ENCODE results near the gene INPP5F. TPM values are rescaled to one million over a fixed set of nuclear protein-coding genes. Genes with fewer than 3 reads are reported as not detected.
A peak's percentile ranks its signal among the peaks of the same experiment; 100 is the strongest.

INPP5F gene
- polyA plus RNA-seq, 1 experiment, result 4.1 TPM

DNA sequence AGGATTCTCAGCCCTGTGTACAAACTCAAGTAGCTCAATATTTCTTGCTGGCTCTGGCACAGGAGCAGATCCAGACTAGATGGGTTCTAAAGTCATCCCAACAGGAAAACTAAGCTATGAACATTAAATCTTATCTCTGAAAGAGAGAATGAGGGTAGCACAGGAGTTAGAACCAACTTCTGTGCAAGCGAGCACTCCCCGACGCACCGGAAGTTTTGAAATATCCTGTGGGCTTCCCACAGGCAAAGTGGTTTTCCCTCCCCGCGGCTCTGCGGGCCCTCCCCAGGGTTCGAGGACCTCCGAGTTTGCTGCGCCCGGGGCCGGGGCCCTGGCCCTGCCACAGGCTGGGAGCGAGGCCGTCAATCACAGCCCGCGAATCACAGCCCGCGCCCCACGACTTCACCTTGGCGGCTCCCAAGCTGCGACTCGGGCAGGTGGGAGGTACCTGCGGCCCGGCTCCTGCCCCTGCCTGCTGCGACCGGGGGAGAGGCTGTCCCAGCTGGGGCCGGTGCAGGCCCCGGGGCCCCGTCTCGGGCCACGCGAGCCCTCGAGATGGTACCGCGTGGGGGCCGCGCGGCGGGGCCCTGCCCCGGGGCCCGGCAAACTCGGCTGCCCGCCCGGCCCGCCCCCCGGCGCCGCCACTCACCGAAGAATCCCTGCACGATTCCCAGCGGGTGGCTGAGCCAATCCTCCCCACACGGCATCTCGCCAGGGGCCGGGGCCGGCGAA, 146.2 kb downstream of the INPP5F start:
- CTCF ChIA-PET, result interaction anchor here (0.6 to 2.9 kb wide), 2 partner anchors 121 to 468 kb away, joined by 4 to 14 read pairs; no protein-coding TSS in a partner anchor
- H3K4me3 ChIP-seq (ENCODE audit: low read depth, low read length), result peak overlapping the region; percentile 85
- TF ChIP-seq CTCF (IDR thresholded peaks at IDR 0.05; ENCODE audit: insufficient read depth, low read depth, low read length), result no peak
- DNase-seq (ENCODE audit: low read depth), result no peak
- H3K36me3 ChIP-seq (ENCODE audit: control insufficient read depth, insufficient read depth, low read length), result no peaks in the 10 kb centered on the region
- POLR2A ChIA-PET, result interaction anchor here (0.7 to 1.6 kb wide), 4 partner anchors 12 to 337 kb away, joined by 3 to 7 read pairs (median 4); partner anchors contain the start of gene SEC23IP
- H3K27me3 ChIP-seq (ENCODE audit: control insufficient read depth, insufficient read depth, low read length), result no peaks in the 10 kb centered on the region

- H3K36me3 ChIP-seq (ENCODE audit: control insufficient read depth, insufficient read depth, low read length), result no peaks in the 10 kb centered on the region
- peak within 1 kb of the TSS; percentile 85 for H3K4me3 ChIP-seq (ENCODE audit: low read depth, low read length)
- no peaks in the 10 kb centered on the region for H3K27me3 ChIP-seq (ENCODE audit: control insufficient read depth, insufficient read depth, low read length)
- ChIA-PET POLR2A (interaction anchor here (0.7 to 1.6 kb wide), 2 partner anchors 13 to 20 kb away, joined by 3 to 7 read pairs; partner anchors contain the start of gene SEC23IP), CTCF (interaction anchor here (0.6 to 2.9 kb wide), 2 partner anchors 122 to 467 kb away, joined by 4 to 14 read pairs; no protein-coding TSS in a partner anchor)
- no peak for TF ChIP-seq CTCF (IDR thresholded peaks at IDR 0.05; ENCODE audit: insufficient read depth, low read depth, low read length)
- no peak for DNase-seq (ENCODE audit: low read depth)
Observed at GRCh38 chr10:119872610-119872859, 146.7 kb downstream of the INPP5F start, which contains the start of gene MCMBP. TSS of gene MCMBP (minus strand) at chr10:119872843. CDS start at chr10:119872584, 259 bp downstream.

GRCh38 chr10:119872860-119873681, 147.2 kb downstream of the INPP5F start:
- ChIA-PET CTCF (interaction anchor here (0.6 to 2.9 kb wide), 2 partner anchors 122 to 467 kb away, joined by 4 to 14 read pairs; no protein-coding TSS in a partner anchor), POLR2A (interaction anchor here (1.6 kb wide), 1 partner anchor 19 kb away, joined by 7 read pairs; the partner anchor contains the start of gene SEC23IP)
- Histone ChIP-seq H3K36me3 (ENCODE audit: control insufficient read depth, insufficient read depth, low read length) (no peaks in the 10 kb centered on the region), H3K27me3 (ENCODE audit: control insufficient read depth, insufficient read depth, low read length) (no peaks in the 10 kb centered on the region), H3K4me3 (ENCODE audit: low read depth, low read length) (peak overlapping the region; percentile 85)
- 0 out of 2 replicates have a peak, but pooled peaks have one; percentile 6 for TF ChIP-seq CTCF (IDR thresholded peaks at IDR 0.05; ENCODE audit: insufficient read depth, low read depth, low read length)
- DNase-seq (ENCODE audit: low read depth), result no peak

DNA sequence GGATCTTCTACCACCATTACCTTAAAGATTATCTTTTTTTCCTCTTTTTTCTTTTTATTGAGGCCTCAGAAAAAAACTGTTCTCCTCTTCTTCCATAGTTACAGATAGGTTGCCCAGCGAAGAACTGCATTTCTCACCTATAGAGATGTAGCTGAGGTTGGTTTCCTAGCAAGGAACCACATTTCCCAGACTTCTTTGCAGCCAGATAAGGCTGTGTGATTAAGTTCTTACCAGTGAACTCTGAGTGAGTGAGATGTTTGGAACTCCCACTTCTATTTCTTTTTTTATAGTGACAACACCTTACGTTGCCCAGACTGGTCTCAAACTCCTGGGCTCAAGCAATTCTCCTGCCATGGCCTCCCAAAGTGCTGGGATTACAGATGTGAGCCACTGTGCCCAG, 152.7 kb downstream of the INPP5F start:
- ChIA-PET POLR2A (no interaction called here), CTCF (no interaction called here)
- Histone ChIP-seq H3K4me3 (ENCODE audit: low read depth, low read length) (no peak overlapping the region), H3K27me3 (ENCODE audit: control insufficient read depth, insufficient read depth, low read length) (no peaks in the 10 kb centered on the region), H3K36me3 (ENCODE audit: control insufficient read depth, insufficient read depth, low read length) (no peaks in the 10 kb centered on the region)
- DNase-seq (ENCODE audit: low read depth), result no peak
- no peak for TF ChIP-seq CTCF (IDR thresholded peaks at IDR 0.05; ENCODE audit: insufficient read depth, low read depth, low read length)

Small RNA genes lying within 50 kb of the gene (small RNA-seq; reads per million reads assigned to genes)
- not detected for gene RN7SL846P (ENCODE audit: insufficient read length, low read depth, low replicate concordance)

Other genes with a start within 250 kb of the INPP5F start
- 34.5 and 68.9 TPM in 2 replicates for gene RGS10, start 183.3 kb upstream of the INPP5F start, polyA plus RNA-seq (2011; rRNA removed)
- 39.9 and 57.6 TPM in 2 replicates for gene TIAL1, start 129.1 kb upstream of the INPP5F start, polyA plus RNA-seq (2011; rRNA removed)
- 11.3 and 19.8 TPM in 2 replicates for gene BAG3, start 74.7 kb upstream of the INPP5F start, polyA plus RNA-seq (2011; rRNA removed)
- gene MCMBP, start 146.8 kb downstream of the INPP5F start, polyA plus RNA-seq (2011; rRNA removed), result 41.6 and 73.0 TPM in 2 replicates
- gene SEC23IP, start 166.7 kb downstream of the INPP5F start, polyA plus RNA-seq (2011; rRNA removed), result 42.2 and 44.3 TPM in 2 replicates